Measurements from ENCODE around the gene GPRC5D.

GPRC5D gene

GRCh38 chr12:12979731-12980259, 27.8 kb upstream of the GPRC5D start:
- no peak for DNase-seq (ENCODE audit: low read depth in 2 of 2)

- DNase-seq (ENCODE audit: low read depth in 2 of 2) = no peak
These were observed 27.2 kb upstream of the GPRC5D start for GRCh38 chr12:12979126-12979525.

- no peak for DNase-seq (ENCODE audit: low read depth in 2 of 2)
These were observed 25.3 kb upstream of the GPRC5D start for GRCh38 chr12:12977231-12977630.

GRCh38 chr12:12976366-12976765, 24.4 kb upstream of the GPRC5D start:
- no peak for DNase-seq (ENCODE audit: low read depth in 2 of 2)

- no peak for DNase-seq (ENCODE audit: low read depth in 2 of 2)
These were observed 23.5 kb upstream of the GPRC5D start for GRCh38 chr12:12975322-12976077.

GRCh38 chr12:12974211-12974610, 22.2 kb upstream of the GPRC5D start:
- no peak for DNase-seq (ENCODE audit: low read depth in 2 of 2)

- no peak for DNase-seq (ENCODE audit: low read depth in 2 of 2)
These were observed 21.0 kb upstream of the GPRC5D start for GRCh38 chr12:12973019-12973418.

- DNase-seq (ENCODE audit: low read depth in 2 of 2) = no peak
These were observed 13.9 kb upstream of the GPRC5D start for GRCh38 chr12:12965836-12966235.

- no peak for DNase-seq (ENCODE audit: low read depth in 2 of 2)
These were observed 12.3 kb upstream of the GPRC5D start for GRCh38 chr12:12964255-12964654.

- no peak for DNase-seq (ENCODE audit: low read depth in 2 of 2)
These were observed 8.8 kb upstream of the GPRC5D start for GRCh38 chr12:12960639-12961209.

- no peak for DNase-seq (ENCODE audit: low read depth in 2 of 2)
These were observed 6.9 kb upstream of the GPRC5D start for GRCh38 chr12:12958886-12959285.

- DNase-seq (ENCODE audit: low read depth in 2 of 2) = no peak
These were observed 3.1 kb upstream of the GPRC5D start for GRCh38 chr12:12954878-12955625.

GRCh38 chr12:12954356-12954755, 2.4 kb upstream of the GPRC5D start:
- DNase-seq (ENCODE audit: low read depth in 2 of 2) = no peak

- DNase-seq (ENCODE audit: low read depth in 2 of 2) = no peak
These were observed 466 bp downstream of the GPRC5D start for GRCh38 chr12:12951504-12951903.

GRCh38 chr12:12947902-12948301, 4.1 kb downstream of the GPRC5D start:
- DNase-seq (ENCODE audit: low read depth in 2 of 2) = no peak

GRCh38 chr12:12946686-12947355, 5.1 kb downstream of the GPRC5D start:
- DNase-seq (ENCODE audit: low read depth in 2 of 2) = no peak

- DNase-seq (ENCODE audit: low read depth in 2 of 2) = no peak
These were observed 6.4 kb downstream of the GPRC5D start for GRCh38 chr12:12945591-12945990.

GRCh38 chr12:12943586-12944260, 8.2 kb downstream of the GPRC5D start:
- no peak for DNase-seq (ENCODE audit: low read depth in 2 of 2)

- no peak for DNase-seq (ENCODE audit: low read depth in 2 of 2)
These were observed 10.3 kb downstream of the GPRC5D start for GRCh38 chr12:12941450-12942350.

- no peak for DNase-seq (ENCODE audit: low read depth in 2 of 2)
These were observed 12.1 kb downstream of the GPRC5D start for GRCh38 chr12:12939888-12940287.

All from stimulated activated CD4-positive, alpha-beta T cell treated with anti-CD3 and anti-CD28 coated beads, Interleukin-15, amount 100 ng/mL, for 48 hours (primary cell).